CD4-positive, alpha-beta T cell treated with Interleukin-2 at 100 ng/mL for 4 hours (primary cell): ENCODE results near the gene ALG3.
A peak's percentile ranks its signal among the peaks of the same experiment; 100 is the strongest.

Experiments
- DNase-seq: peaks from one replicate; pipeline ENCODE4 v3.0.0-alpha.2; 2020; ENCODE audit warnings: low spot score

The ALG3 gene

GRCh38 chr3:184235381-184236032 is 13.3 kb downstream of the ALG3 start:
- DNase-seq = no peak

DNA sequence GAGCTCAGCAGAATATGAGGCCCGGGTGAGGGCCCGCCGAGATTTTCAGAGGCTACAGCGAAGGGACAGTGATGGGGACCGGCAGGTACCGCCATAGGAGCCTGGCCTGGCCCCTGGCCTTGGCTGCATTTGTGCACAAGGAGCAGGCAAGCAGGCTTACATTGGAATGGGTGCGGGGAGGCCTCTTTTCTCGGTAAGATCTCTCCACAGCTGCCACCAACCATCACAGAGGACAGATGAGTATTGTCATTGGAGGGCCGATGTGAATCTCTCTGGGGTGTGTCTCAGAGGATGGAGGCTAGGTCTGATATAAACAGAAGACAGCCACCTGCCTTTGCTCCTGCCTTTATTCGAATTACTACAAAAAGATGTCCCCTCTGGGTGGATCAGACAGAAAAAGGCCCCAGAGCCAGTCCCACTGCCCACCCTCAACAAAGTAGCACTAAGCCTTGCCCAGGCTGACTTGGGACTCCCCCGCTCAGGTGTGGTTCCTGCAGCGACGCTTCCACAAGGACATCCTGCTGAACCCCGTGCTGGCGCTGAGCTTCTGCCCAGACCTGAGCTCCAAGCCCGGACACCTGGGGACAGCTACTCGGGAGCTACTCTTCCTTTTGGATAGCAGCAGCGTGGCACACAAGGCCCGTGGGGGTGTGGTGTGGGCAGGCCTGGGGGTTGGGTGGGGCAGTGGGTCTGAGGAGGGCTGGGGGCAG is 13.9 kb downstream of the ALG3 start:
- DNase-seq = no peak

- DNase-seq = no peak
Measured at GRCh38 chr3:184234224-184234623, 14.5 kb downstream of the ALG3 start.

DNA sequence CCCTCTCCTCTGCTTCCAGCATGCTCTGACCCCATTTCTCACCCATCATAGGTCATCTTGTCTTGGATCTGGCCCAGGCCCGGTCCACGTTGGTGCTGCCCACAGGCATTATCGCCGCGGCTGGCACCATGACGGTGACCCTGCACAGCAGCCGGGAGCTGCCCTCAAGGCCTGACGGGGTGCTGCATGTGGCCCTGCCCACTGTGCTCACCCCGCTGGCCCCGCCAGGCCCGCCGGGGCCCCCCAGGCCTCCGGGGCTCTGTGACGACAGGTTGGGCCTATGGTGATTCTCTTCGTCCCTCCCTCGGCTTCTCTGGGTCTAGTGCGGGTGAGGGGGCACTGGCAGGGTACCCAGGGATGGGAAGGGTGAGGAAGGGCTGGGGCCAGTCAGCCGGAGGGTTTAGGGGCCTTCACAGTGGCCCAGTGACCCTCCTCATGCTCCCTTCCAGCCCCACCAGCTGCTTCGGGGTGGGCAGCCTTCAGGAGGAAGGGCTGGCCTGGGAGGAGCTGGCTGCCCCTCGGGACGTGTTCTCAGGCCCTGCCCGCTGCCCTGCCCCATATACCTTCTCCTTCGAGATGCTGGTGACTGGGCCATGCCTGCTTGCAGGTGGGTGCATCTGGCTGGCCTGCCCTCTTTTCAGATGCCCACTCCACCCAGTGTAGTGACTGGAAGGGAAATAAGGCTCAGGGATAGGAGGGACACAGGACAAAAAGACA is 15.5 kb downstream of the ALG3 start:
- DNase-seq = no peak

DNA sequence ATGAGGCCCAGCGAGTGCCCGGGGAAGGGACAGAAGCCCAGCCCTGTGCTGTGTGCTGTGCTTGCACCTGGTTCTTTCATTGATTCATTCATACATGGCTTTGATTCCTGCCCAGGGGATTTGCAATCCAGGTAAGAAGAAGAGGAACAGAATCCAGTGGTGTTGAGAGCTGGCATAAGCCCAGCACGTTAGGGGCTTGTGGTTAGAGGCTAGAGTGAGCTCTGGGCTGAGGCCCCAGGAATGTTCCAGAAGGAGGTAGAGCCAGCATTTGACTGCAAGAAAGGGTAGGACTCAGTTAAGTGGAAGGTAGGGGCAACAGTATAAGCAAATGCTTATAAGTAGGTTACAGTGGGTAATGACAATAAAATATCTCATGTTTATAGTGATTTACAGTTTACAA is 17.1 kb downstream of the ALG3 start:
- DNase-seq = no peak

DNA sequence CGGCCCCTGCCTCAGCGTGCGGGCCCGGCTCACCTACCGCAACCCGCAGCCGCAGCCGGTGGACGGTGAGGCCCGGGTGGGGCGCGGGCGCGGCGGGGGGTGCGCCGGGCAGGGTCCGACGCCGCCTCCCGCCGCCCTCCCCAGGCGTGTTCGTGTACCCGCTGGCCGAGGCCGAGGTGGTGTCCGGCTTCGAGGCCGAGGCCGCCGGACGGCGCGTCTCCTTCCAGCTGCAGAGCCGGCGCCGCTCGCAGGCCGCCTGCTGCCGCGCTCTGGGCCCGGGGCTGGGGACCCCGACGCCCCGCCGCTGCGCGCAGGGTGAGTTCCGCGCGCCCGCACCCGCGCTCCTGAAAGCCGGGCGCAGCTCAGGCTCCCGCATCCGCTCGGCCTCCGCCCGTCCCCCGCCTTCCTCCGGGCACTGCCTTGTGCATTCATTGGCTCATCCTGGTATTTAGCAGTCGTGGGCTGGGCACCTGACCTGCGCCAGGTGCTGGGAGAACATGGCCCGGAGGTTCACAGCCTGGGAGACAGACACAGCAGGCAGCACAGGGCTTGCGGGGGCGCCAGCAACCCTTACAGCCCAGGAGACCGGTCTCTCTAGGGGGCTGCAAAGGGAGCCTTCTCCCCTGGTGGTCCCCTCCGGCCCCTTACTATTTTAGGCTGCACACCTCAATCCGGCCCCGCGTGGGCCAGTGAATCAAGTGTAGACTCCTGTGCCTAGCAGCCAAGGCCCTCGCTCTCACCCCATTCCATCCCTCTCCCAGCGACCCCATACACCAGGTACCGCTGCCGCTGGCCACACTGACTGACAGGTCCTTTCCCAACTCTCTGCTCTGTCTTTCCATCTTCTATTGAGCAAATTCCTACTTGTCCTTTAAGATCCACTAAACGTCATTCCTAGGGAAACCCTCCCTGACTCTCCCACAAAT is 17.9 kb downstream of the ALG3 start:
- no peak for DNase-seq

- no peak for DNase-seq
Measured at GRCh38 chr3:184230081-184230602, 18.6 kb downstream of the ALG3 start.

- peak; percentile 70 for DNase-seq
Measured at GRCh38 chr3:184229394-184230080, 19.2 kb downstream of the ALG3 start, which contains the start of gene VWA5B2. Gene VWA5B2, plus strand, starts transcription at chr3:184229585. Its CDS starts 944 bp downstream, at chr3:184230529.

DNA sequence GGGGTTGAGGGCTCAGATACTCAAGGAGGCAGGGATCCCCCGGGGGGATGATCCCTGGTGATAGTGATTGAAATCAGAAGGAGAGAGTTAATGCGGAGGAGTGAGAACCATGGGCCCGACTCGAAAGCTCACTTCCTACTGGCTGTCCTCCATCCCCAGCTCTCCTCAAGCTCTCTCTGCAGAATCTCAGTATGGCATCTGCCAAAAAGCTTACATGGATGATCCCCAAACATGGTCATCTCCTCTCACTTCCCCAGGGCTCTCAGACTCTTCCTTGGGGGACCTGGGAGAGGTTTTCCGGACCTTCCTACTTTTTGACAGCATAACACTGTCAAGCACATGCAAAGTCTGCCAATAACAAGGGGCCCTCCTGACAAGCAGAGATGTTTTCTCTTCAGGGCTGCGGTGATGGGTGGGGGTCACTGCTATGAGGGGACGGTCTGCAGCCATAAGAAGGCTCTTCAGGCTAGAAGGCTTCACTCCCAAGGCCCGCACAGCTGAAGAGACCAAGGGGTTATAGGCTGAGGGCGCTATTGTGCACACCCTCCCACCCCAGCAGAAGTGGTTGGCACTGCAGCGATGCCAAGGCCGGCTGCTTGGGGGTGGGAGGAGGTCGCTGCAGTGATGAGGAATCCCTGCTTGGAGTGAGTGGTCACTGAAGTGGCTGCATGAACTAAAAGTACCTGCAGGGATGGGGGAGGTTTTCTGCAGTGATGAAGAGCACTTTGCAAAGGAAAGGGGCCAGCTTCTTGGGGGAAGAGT is 20.2 kb downstream of the ALG3 start:
- no peak for DNase-seq

DNA sequence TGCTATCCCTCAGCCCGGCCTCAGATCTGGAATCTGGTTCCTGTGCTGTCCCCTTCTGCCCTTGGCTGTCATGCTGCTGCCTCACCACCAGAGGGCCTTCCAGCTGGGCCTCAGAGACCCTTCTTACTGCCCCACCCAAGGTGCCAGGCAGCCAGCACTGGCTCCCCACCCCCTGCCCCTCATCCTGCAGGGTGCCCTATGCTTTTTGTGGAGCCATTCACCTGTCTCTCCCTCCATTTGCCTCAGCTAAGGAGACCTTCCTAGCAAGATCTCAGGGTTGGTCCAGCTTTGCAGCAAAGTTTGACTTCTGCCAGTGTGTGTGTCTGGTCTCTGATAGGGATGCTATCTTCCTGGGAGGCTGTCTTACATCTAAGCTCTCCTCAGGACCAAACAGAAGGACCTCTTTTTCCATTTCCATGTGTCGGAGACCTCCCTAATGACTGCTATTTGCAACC is 21.3 kb downstream of the ALG3 start:
- peak; percentile 60 for DNase-seq

GRCh38 chr3:184223946-184224345 is 24.8 kb downstream of the ALG3 start:
- no peak for DNase-seq

GRCh38 chr3:184222521-184222920 is 26.2 kb downstream of the ALG3 start:
- DNase-seq = no peak

DNA sequence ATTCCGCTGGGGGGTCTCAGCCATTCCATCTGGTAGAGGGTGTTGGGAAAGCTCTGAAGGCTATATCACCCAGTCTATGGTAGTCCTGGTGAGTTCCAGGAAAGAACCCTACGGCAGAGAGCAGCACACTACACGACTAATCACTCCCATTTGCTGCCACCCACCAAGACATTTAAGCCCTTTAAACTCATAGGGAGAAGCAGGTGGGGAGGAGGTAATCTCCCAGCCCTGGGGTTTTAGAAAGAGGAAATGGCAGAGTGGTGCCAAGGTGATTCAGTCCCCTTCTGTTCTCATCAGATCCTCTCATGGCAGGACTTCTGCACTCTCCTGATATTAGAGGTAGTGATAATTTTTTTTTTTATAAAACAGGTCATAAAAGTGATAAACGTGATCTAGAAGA is 29.9 kb downstream of the ALG3 start:
- no peak for DNase-seq

DNA sequence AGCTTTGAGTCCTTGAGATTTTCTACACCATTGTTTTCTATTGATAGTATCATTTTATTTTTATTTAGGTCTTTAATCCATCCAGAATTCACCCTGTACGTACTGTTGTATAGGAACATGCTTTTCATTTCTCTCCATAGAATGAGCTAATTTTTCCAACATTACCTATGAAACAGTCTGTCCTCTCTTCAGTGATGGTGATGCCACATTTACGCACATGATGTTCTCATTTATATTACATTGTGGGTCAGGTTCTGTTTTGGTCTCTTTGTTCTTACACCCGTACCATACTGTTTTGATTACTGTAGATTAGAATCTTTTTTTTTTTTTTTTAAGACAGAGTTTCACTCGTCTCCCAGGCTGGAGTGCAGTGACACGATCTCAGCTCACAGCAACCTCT is 37.0 kb downstream of the ALG3 start:
- DNase-seq = no peak

DNA sequence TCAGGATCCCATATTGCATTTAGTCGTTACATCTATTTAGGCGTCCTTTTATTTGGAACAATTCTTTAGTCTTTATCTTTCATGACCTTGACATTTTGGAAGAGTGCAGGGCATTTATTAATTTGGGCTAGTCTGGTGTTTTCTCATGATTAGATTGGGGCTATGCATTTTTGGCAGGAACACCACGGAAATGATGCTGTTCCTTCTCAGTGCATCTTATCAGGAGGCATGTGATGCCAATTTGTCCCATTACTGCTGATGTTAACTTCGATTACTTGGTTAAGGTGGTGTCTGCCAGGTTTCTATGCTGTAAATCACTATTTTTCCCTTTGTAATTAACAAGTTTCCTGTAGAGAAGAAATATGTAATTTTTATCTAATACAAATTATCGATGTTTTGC is 37.5 kb downstream of the ALG3 start:
- no peak for DNase-seq

- DNase-seq = no peak
Measured at GRCh38 chr3:184209146-184209923, 39.4 kb downstream of the ALG3 start.

GRCh38 chr3:184203526-184203925 is 45.2 kb downstream of the ALG3 start:
- DNase-seq = no peak

- DNase-seq = no peak
Measured at GRCh38 chr3:184200825-184201224, 47.9 kb downstream of the ALG3 start.

- DNase-seq = no peak
Measured at GRCh38 chr3:184198509-184198908, 50.3 kb downstream of the ALG3 start.

GRCh38 chr3:184196536-184196935 is 52.2 kb downstream of the ALG3 start:
- DNase-seq = no peak
